GM18907 (cell line): ENCODE data around the gene EXOC3L4.
A peak's percentile ranks its signal among the peaks of the same experiment; 100 is the strongest.

Source experiments
- ATAC-seq: cut with Tn5 transposase; IDR thresholded peaks from one replicate; pipeline ENCODE4 v1.9.1; 2021; ENCODE audit warnings: mild to moderate bottlenecking, moderate library complexity; ENCODE audit not compliant: unreplicated experiment

Gene EXOC3L4

GRCh38 chr14:103089386-103090335 lies 4.9 kb upstream of the EXOC3L4 start:
- ATAC-seq, result no peak

GRCh38 chr14:103090481-103091020 lies 4.0 kb upstream of the EXOC3L4 start:
- ATAC-seq, result no peak

GRCh38 chr14:103091041-103091882 lies 3.3 kb upstream of the EXOC3L4 start:
- no peak for ATAC-seq

- ATAC-seq, result no peak
Measured at GRCh38 chr14:103091883-103092222, 2.7 kb upstream of the EXOC3L4 start.

- ATAC-seq, result no peak
Measured at GRCh38 chr14:103093856-103094405, 594 bp upstream of the EXOC3L4 start.

- no peak for ATAC-seq
Measured at GRCh38 chr14:103095210-103095778, 769 bp downstream of the EXOC3L4 start.

GRCh38 chr14:103096387-103096786 lies 1.9 kb downstream of the EXOC3L4 start:
- no peak for ATAC-seq

GRCh38 chr14:103097244-103097993 lies 2.9 kb downstream of the EXOC3L4 start:
- no peak for ATAC-seq

- ATAC-seq, result no peak
Measured at GRCh38 chr14:103097994-103098957, 3.8 kb downstream of the EXOC3L4 start.

- no peak for ATAC-seq
Measured at GRCh38 chr14:103099081-103099732, 4.7 kb downstream of the EXOC3L4 start.

GRCh38 chr14:103099733-103100280 lies 5.3 kb downstream of the EXOC3L4 start:
- no peak for ATAC-seq

- peak; percentile 50 for ATAC-seq
Measured at GRCh38 chr14:103100281-103101121, 6.0 kb downstream of the EXOC3L4 start.

GRCh38 chr14:103101257-103101962 lies 6.9 kb downstream of the EXOC3L4 start:
- no peak for ATAC-seq

- no peak for ATAC-seq
Measured at GRCh38 chr14:103101963-103102688, 7.6 kb downstream of the EXOC3L4 start.

- ATAC-seq, result no peak
Measured at GRCh38 chr14:103102689-103103260, 8.2 kb downstream of the EXOC3L4 start.
